Hematopoietic multipotent progenitor cell treated with erythropoietin and hydrocortisone succinate and interleukin-3 and kit ligand, for 6 days (in vitro differentiated cells): ENCODE data around the gene ISM1.

Experiments
- DNase-seq: peaks from one replicate; pipeline ENCODE4 v3.0.0-alpha.2; 2015

The ISM1 gene

GRCh38 chr20:13284830-13285229 is 63.8 kb downstream of the ISM1 start:
- no peak for DNase-seq

DNA sequence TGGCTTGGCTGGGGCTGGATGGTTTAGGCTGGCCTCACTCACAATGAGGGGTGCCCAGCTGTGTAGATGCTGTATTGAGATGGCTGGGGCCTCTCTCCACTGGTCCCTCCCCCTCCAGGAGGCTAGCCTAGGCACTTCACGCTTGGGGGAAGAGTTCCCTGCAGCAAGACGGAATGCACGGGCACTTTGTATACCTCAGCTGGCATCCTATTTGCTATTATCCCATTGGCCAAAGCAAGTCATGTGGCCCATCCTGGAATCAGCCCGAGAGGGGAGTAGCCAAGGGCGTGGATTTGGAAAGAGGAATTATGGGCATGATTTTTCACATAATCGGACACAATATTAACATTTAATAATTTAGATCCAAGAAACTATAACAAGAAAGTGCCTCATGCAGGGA is 64.3 kb downstream of the ISM1 start:
- DNase-seq, result no peak

GRCh38 chr20:13286052-13286451 is 65.0 kb downstream of the ISM1 start:
- no peak for DNase-seq

DNA sequence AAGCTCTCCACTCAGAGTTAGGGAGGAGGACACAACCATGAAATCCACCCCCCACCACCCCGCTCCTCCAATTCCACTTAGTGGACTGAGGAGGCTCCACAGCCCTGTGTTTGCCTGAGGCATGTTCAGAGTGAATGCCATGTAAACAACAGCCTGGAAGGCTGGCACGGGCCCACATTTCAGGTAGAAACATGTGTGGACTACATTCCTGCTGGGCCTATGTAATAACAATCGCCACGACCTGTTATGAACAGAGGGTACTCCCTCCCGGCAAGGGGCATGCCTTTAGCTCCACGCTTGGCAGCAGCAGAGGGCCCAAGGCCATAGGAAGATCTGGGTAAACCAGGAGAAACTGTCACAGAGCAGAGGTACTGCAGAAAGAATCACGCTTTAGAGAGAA is 65.5 kb downstream of the ISM1 start:
- no peak for DNase-seq

DNA sequence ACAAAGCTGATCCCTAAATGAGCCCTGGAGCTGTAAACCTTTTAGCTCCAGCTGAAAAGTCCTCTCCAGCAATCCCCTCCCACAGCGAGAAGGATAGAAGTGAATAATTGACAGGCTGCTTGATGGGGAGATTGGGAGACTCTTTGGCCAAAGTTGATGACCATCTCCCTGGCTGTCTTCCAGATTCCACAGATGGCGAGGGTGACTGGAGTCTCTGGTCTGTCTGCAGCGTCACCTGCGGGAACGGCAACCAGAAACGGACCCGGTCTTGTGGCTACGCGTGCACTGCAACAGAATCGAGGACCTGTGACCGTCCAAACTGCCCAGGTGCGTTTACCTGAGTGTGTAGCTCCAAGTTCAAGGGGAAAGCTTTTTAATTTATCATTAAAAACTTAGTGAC is 67.3 kb downstream of the ISM1 start:
- DNase-seq, result no peak

GRCh38 chr20:13289031-13289430 is 68.0 kb downstream of the ISM1 start:
- DNase-seq, result no peak

DNA sequence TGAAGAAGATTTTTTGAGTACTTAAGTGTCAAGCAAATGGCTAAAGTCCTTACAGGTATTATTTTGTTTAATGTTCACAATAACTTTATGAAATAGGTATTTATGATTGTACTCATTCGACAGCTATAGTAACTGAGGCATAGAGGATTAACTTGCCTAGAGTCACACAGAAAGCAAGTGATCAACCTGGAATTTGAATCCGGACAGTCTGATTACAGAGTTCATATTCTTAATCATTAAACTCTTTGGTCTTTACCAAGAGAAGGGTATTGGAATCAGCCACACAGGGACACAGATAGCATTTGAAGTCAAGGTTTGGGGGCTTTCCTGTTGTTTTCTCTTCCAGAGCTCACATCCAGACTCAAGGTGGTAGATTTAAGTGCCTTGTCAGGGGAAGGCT is 69.7 kb downstream of the ISM1 start:
- no peak for DNase-seq

- no peak for DNase-seq
Measured at GRCh38 chr20:13291157-13291556, 70.1 kb downstream of the ISM1 start.

DNA sequence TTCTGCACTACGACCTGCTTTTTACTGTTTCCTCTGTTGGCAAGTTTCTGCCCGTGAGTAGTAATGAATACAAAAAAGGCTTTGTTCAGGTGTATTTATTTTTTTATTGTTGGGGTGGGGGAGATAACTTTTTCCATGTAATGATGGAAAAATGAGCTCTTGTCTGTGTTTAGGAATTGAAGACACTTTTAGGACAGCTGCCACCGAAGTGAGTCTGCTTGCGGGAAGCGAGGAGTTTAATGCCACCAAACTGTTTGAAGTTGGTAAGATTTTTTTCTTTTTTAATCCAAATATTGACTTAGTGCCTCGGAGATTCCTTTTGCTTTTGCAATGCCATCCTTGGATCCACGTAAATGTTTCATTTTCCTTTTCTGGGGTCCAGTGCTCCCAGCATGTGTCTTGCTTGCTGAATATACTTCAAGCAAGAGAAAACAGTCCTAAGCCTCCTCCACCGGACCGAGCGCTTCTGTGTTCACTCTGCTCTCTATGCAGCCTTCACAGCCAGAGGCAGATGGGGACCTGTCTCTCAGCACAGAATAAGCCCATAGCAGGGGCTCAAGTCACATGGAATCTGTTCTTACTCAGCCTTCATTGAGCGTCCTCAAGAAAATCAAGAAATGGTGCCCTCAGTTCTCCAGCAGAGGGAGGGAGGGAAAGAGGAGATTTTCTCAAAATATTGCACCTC is 71.3 kb downstream of the ISM1 start:
- no peak for DNase-seq

DNA sequence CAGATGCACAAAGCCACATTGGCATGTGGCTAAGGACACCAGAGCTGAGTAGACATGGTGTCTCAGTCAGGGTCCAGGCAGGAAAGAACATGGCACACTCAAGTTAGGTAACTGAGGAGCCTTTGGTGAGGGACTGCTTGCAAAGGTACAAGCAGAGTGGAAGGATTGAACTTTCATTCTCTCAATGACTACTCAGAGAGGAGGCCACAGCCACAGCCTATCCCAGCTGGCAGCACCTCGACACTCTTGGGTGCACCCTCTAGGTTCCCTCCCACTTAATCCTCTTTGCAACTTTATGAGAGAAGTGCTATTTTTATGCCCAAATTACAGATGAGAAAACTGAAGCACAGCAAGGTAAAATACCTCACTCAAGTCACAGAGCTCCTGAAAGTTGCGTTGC is 73.4 kb downstream of the ISM1 start:
- DNase-seq, result no peak

GRCh38 chr20:13295637-13296036 is 74.6 kb downstream of the ISM1 start:
- DNase-seq, result no peak

GRCh38 chr20:13296070-13296469 is 75.0 kb downstream of the ISM1 start:
- no peak for DNase-seq

GRCh38 chr20:13297147-13297899 is 76.2 kb downstream of the ISM1 start:
- no peak for DNase-seq

GRCh38 chr20:13298692-13299373 is 77.8 kb downstream of the ISM1 start:
- no peak for DNase-seq

DNA sequence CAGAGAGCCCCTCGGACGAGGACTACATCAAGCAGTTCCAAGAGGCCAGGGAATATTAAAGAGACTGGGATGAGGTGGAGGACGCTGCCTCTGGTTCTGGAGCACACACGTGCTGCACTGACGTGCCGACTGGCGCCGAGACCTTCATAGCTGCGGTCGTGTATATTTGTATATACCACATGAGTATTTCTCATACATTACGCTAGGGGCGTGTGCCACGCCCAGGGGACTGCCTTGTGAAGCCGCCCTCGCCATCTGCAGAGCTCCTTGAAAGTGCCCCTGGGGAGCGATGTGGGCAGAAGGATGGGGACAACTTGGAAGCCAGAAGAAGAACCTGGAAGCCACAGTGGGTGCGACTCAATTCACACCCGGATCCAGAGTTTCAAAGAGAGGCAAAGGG is 78.3 kb downstream of the ISM1 start:
- no peak for DNase-seq

DNA sequence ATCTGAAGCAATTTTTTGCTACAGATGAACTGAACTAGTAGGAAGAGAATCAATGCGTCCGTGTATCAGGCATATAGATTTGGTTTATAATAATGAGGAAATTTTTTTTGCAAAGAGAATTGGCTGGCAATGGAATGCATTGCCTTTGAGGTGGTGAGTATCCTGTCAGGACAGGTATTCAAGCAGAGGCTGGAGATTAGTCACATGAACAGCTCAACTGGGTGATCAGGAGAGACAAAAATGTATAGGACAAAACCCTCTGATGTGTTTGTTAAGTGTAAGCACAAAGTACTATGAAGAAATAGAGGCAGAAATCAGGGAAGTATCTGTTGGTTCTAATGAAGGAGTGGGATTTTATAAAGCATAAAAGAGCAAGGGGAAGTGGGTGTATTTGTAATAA is 80.5 kb downstream of the ISM1 start:
- DNase-seq, result no peak

GRCh38 chr20:13302647-13303450 is 81.8 kb downstream of the ISM1 start:
- DNase-seq, result peak; percentile 65

DNA sequence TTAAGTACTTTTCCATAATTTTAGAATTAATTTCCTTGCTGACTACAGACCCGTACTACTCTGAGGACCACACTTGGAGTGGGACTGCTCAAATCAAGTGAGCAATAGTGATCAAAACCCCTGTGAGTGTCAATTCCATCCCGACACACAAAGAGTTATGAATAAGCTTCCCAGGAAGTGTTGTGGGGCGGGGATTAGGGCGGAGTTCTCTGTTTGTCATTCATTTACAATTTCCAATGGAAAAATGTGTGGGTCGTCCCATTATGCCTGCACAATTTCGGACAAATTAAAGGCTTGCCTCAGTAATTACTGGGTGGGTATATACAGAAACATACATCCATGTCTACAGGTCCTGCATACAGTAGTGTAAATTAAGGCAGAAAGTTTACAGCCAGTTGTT is 84.2 kb downstream of the ISM1 start:
- DNase-seq, result no peak

GRCh38 chr20:13307562-13308163 is 86.6 kb downstream of the ISM1 start:
- DNase-seq, result no peak

GRCh38 chr20:13312300-13312699 is 91.2 kb downstream of the ISM1 start:
- no peak for DNase-seq

- no peak for DNase-seq
Measured at GRCh38 chr20:13313201-13313600, 92.1 kb downstream of the ISM1 start.

GRCh38 chr20:13317439-13317838 is 96.4 kb downstream of the ISM1 start:
- no peak for DNase-seq
